Astrocyte (in vitro differentiated cells and primary cell): ENCODE results near the gene GPR62. TPM values are rescaled to one million over a fixed set of nuclear protein-coding genes. Genes with fewer than 3 reads are reported as not detected.
A peak's percentile ranks its signal among the peaks of the same experiment; 100 is the strongest.

Source experiments
- DNase-seq: peaks from one replicate; pipeline ENCODE4 v3.0.0-alpha.2; 2010; ENCODE audit warnings: low read depth
- FAIRE-seq: peaks from 2 replicates; lab custom pipeline; 2011; peaks lifted over from hg19 to GRCh38; lab: Jason Lieb, UNC
- H2AFZ ChIP-seq: 2 replicates; pipeline ENCODE4 v1.6.0; 2012; ENCODE audit warnings: low read depth, low read length, inconsistent platforms
- H3K27ac ChIP-seq: 2 replicates; pipeline ENCODE4 v1.5.1; 2011; ENCODE audit warnings: low read depth, low read length, inconsistent platforms
- H3K27me3 ChIP-seq: 2 replicates; pipeline ENCODE4 v1.6.0; 2011; ENCODE audit warnings: low read length, inconsistent platforms; ENCODE audit not compliant: insufficient read depth
- H3K36me3 ChIP-seq: 2 replicates; pipeline ENCODE4 v1.5.1; 2011; ENCODE audit warnings: low read length, inconsistent platforms; ENCODE audit not compliant: insufficient read depth
- H3K4me1 ChIP-seq: 2 replicates; pipeline ENCODE4 v1.5.1; 2011; ENCODE audit warnings: low read length, inconsistent platforms; ENCODE audit not compliant: insufficient read depth
- H3K4me2 ChIP-seq: 2 replicates; pipeline ENCODE4 v1.6.0; 2012; ENCODE audit warnings: low read length, inconsistent platforms
- H3K4me3 ChIP-seq: 2 replicates; pipeline ENCODE4 v1.5.1; 2011; ENCODE audit warnings: low read depth, mild to moderate bottlenecking, low read length, inconsistent platforms; ENCODE audit not compliant: insufficient read depth
- H3K79me2 ChIP-seq: 2 replicates; pipeline ENCODE4 v1.6.0; 2012; ENCODE audit warnings: mild to moderate bottlenecking, low read length, inconsistent platforms; ENCODE audit not compliant: insufficient read depth
- H3K9ac ChIP-seq: 2 replicates; pipeline ENCODE4 v1.6.0; 2012; ENCODE audit warnings: mild to moderate bottlenecking, low read length, inconsistent platforms
- H3K9me3 ChIP-seq: 2 replicates; pipeline ENCODE4 v1.5.1; 2012; ENCODE audit warnings: low read depth, mild to moderate bottlenecking, low read length, inconsistent platforms; ENCODE audit not compliant: insufficient read depth
- H4K20me1 ChIP-seq: 2 replicates; pipeline ENCODE4 v1.6.0; 2012; ENCODE audit warnings: low read length, inconsistent platforms; ENCODE audit not compliant: insufficient read depth
- H3K27ac Mint-ChIP-seq: one replicate; pipeline ENCODE4 v1.8.0; 2021; ENCODE audit warnings: mild to moderate bottlenecking, mixed read lengths; ENCODE audit not compliant: unreplicated experiment
- H3K27me3 Mint-ChIP-seq: one replicate; pipeline ENCODE4 v1.8.0; 2021; ENCODE audit warnings: low read depth, mixed read lengths; ENCODE audit not compliant: unreplicated experiment
- H3K36me3 Mint-ChIP-seq: one replicate; pipeline ENCODE4 v1.8.0; 2021; ENCODE audit warnings: low read depth, mixed read lengths; ENCODE audit not compliant: unreplicated experiment
- H3K4me1 Mint-ChIP-seq: one replicate; pipeline ENCODE4 v1.8.0; 2021; ENCODE audit warnings: low read depth, mixed read lengths; ENCODE audit not compliant: unreplicated experiment
- H3K4me3 Mint-ChIP-seq: one replicate; pipeline ENCODE4 v1.8.0; 2021; ENCODE audit warnings: mild to moderate bottlenecking, moderate library complexity, mixed read lengths; ENCODE audit not compliant: unreplicated experiment
- H3K9me3 Mint-ChIP-seq: one replicate; pipeline ENCODE4 v1.8.0; 2021; ENCODE audit warnings: mild to moderate bottlenecking, mixed read lengths; ENCODE audit not compliant: unreplicated experiment
- EZH2 ChIP-seq: IDR thresholded peaks from 2 replicates; pipeline ENCODE4 v1.6.1; 2012; ENCODE audit warnings: mild to moderate bottlenecking, low read length, inconsistent platforms; ENCODE audit not compliant: insufficient read depth
- total RNA-seq: library from RNA; stranded (reverse); gene quantifications from 2 replicates; pipeline ENCODE4 v1.2.1, GENCODE V29; 2021
- TF ChIP-seq, protein P1 (sequence below): IDR thresholded peaks from 2 replicates; pipeline ENCODE4 v1.5.1; 2011; ENCODE audit warnings: low read depth, mild to moderate bottlenecking, inconsistent platforms, low read length, moderate library complexity; ENCODE audit not compliant: insufficient read depth

GPR62 gene
- total RNA-seq, 1 donor from 2014 or later, result not detected

- H3K27me3 Mint-ChIP-seq, result no peaks in the 10 kb centered on the region
- no peaks in the 10 kb centered on the region for H3K9me3 Mint-ChIP-seq
- H4K20me1 ChIP-seq, result peaks cover 4% of the 10 kb centered on the region
- H3K4me3 ChIP-seq, result peak within 1 kb of the TSS; percentile 82
- H3K4me3 Mint-ChIP-seq, result peak within 1 kb of the TSS; percentile 88
- H3K4me2 ChIP-seq, result peak within 1 kb of the TSS; percentile 93
- peaks cover 3% of the 10 kb centered on the region for H3K4me1 Mint-ChIP-seq
- no peak for TF ChIP-seq EZH2
- TF ChIP-seq, protein P1, sequence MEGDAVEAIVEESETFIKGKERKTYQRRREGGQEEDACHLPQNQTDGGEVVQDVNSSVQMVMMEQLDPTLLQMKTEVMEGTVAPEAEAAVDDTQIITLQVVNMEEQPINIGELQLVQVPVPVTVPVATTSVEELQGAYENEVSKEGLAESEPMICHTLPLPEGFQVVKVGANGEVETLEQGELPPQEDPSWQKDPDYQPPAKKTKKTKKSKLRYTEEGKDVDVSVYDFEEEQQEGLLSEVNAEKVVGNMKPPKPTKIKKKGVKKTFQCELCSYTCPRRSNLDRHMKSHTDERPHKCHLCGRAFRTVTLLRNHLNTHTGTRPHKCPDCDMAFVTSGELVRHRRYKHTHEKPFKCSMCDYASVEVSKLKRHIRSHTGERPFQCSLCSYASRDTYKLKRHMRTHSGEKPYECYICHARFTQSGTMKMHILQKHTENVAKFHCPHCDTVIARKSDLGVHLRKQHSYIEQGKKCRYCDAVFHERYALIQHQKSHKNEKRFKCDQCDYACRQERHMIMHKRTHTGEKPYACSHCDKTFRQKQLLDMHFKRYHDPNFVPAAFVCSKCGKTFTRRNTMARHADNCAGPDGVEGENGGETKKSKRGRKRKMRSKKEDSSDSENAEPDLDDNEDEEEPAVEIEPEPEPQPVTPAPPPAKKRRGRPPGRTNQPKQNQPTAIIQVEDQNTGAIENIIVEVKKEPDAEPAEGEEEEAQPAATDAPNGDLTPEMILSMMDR, result no peak
- FAIRE-seq, result no peak
- H3K9ac ChIP-seq, result peak within 1 kb of the TSS; percentile 88
- DNase-seq, result peak; percentile 36
- H3K36me3 ChIP-seq, result no peaks in the 10 kb centered on the region
- peak within 1 kb of the TSS; percentile 98 for H2AFZ ChIP-seq
- H3K27ac ChIP-seq, result peak within 1 kb of the TSS; percentile 48
- H3K36me3 Mint-ChIP-seq, result peaks cover 2% of the 10 kb centered on the region
- peaks cover 23% of the 10 kb centered on the region for H3K4me1 ChIP-seq
- peaks cover 5% of the 10 kb centered on the region for H3K79me2 ChIP-seq
- no peaks in the 10 kb centered on the region for H3K27me3 ChIP-seq
- peak within 1 kb of the TSS; percentile 62 for H3K27ac Mint-ChIP-seq
- H3K9me3 ChIP-seq, result no peaks in the 10 kb centered on the region
These were observed 20.0 kb downstream of the GPR62 start, which contains the start of gene ABHD14A for GRCh38 chr3:51974963-51975851. Gene ABHD14A, plus strand, starts transcription at chr3:51975064. Its CDS starts 72 bp downstream, at chr3:51975136.

- Histone ChIP-seq H3K27ac (no peak overlapping the region), H2AFZ (peak overlapping the region; percentile 98), H3K9me3 (no peaks in the 10 kb centered on the region), H3K27me3 (no peaks in the 10 kb centered on the region), H3K4me1 (peaks cover 23% of the 10 kb centered on the region), H3K79me2 (peaks cover 11% of the 10 kb centered on the region), H3K9ac (no peak overlapping the region), H3K4me2 (peak overlapping the region; percentile 93), H3K4me3 (peak overlapping the region; percentile 63), H4K20me1 (peaks cover 3% of the 10 kb centered on the region), H3K36me3 (no peaks in the 10 kb centered on the region)
- FAIRE-seq, result no peak
- Mint-ChIP-seq H3K9me3 (no peaks in the 10 kb centered on the region), H3K36me3 (no peaks in the 10 kb centered on the region), H3K4me1 (peaks cover 3% of the 10 kb centered on the region), H3K4me3 (peak overlapping the region; percentile 83), H3K27me3 (no peaks in the 10 kb centered on the region), H3K27ac (no peak overlapping the region)
- TF ChIP-seq, protein P1, result no peak
- peak; percentile 56 for DNase-seq
These were observed 20.8 kb downstream of the GPR62 start for GRCh38 chr3:51975852-51976549.
